Measurements from ENCODE around the gene ARHGAP40. TPM values are rescaled to one million over a fixed set of nuclear protein-coding genes. Genes with fewer than 3 reads are reported as not detected.

The ARHGAP40 gene
- total and polyA plus RNA-seq, 4 donors, result 0.57 to 5.0 (median 1.1) TPM

DNA sequence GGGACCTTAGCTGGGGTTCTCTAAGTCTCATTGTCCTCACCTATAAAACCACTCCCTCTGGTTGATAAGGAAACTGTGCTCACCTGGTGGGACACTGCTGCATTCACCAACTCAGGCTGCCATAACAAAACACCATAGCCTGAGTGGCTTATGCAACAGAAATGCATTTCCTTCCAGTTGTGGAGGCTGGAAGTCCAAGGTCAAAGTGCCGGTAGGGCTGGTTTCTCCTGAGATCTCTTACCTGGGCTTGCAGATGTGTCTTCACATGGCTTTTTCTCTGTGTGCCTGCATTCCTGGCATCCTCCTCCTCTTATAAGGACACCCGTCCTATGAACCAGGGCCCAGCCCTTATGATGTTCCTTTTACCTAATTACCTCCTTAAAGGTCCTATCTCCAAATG, 62.7 kb downstream of the ARHGAP40 start:
- Histone ChIP-seq H3K4me3 (no peak overlapping the region), H3K36me3 (ENCODE audit: control insufficient read depth in 4 of 4, insufficient read depth in 4 of 4, low read length in 4 of 4) (no peaks in the 10 kb centered on the region), H3K4me1 (ENCODE audit: control insufficient read depth in 5 of 5, insufficient read depth in 5 of 5, low read length in 5 of 5) (peaks cover 0 to 8% (median 0%) of the 10 kb centered on the region in 5 donors), H3K27ac (ENCODE audit: low read depth in 1 of 2, low read length in 1 of 2) (no peak overlapping the region), H3K9me3 (ENCODE audit: control insufficient read depth in 4 of 4, insufficient read depth in 3 of 4, low read length in 3 of 4) (peaks cover 0 to 8% (median 0%) of the 10 kb centered on the region in 4 donors), H3K9ac (ENCODE audit: insufficient read depth in 1 of 2, low read length in 2 of 2) (no peak overlapping the region), H3K27me3 (ENCODE audit: control insufficient read depth in 3 of 3, insufficient read depth in 3 of 3, low read length in 2 of 3) (peaks cover 0 to 4% (median 3%) of the 10 kb centered on the region in 3 donors)
- 75 to 76% methylated on average over 2 of the region's 2 CpGs for WGBS, 2 donors
- no peak for ATAC-seq (ENCODE audit: insufficient read depth, low FRiP score)
- DNase-seq, result no peak
- TF ChIP-seq, protein P1, sequence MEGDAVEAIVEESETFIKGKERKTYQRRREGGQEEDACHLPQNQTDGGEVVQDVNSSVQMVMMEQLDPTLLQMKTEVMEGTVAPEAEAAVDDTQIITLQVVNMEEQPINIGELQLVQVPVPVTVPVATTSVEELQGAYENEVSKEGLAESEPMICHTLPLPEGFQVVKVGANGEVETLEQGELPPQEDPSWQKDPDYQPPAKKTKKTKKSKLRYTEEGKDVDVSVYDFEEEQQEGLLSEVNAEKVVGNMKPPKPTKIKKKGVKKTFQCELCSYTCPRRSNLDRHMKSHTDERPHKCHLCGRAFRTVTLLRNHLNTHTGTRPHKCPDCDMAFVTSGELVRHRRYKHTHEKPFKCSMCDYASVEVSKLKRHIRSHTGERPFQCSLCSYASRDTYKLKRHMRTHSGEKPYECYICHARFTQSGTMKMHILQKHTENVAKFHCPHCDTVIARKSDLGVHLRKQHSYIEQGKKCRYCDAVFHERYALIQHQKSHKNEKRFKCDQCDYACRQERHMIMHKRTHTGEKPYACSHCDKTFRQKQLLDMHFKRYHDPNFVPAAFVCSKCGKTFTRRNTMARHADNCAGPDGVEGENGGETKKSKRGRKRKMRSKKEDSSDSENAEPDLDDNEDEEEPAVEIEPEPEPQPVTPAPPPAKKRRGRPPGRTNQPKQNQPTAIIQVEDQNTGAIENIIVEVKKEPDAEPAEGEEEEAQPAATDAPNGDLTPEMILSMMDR (IDR thresholded peaks at IDR 0.05; ENCODE audit: control extremely low read depth, extremely low read depth), result no peak

DNA sequence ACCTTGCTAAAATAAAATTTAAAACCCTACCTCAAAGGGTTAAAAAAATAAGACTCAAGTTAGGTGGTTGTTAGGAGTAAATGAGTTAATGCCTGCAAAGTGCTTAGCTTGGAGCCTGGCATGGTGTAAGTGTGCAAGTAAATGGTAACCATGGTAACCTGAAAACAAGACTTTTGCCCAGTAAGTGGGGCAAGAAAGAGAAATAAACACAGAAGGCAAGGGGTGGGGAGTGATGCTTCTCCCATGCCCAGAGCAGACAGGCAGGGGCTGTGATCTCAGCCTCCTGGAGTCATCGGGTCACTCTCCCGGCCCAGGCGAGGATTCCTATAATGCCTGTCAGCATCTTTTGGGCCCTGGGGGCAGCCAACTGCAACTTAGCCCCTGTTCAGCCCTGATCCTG, 63.5 kb downstream of the ARHGAP40 start:
- H3K27me3 ChIP-seq (ENCODE audit: control insufficient read depth in 3 of 3, insufficient read depth in 3 of 3, low read length in 2 of 3), result peaks cover 0 to 3% (median 2%) of the 10 kb centered on the region in 3 donors
- ATAC-seq (ENCODE audit: insufficient read depth, low FRiP score), result no peak
- no peak overlapping the region for H3K27ac ChIP-seq (ENCODE audit: low read depth in 1 of 2, low read length in 1 of 2)
- TF ChIP-seq, protein P1 (IDR thresholded peaks at IDR 0.05; ENCODE audit: control extremely low read depth, extremely low read depth), result no peak
- peak in 2 of 3 donors; percentile 16 to 43 for DNase-seq
- 46 to 65% methylated on average over 3 of the region's 3 CpGs for WGBS, 2 donors
- H3K4me3 ChIP-seq, result no peak overlapping the region
- H3K36me3 ChIP-seq (ENCODE audit: control insufficient read depth in 4 of 4, insufficient read depth in 4 of 4, low read length in 4 of 4), result no peaks in the 10 kb centered on the region
- peaks cover 0 to 8% (median 0%) of the 10 kb centered on the region in 5 donors for H3K4me1 ChIP-seq (ENCODE audit: control insufficient read depth in 5 of 5, insufficient read depth in 5 of 5, low read length in 5 of 5)
- no peak overlapping the region for H3K9ac ChIP-seq (ENCODE audit: insufficient read depth in 1 of 2, low read length in 2 of 2)
- H3K9me3 ChIP-seq (ENCODE audit: control insufficient read depth in 4 of 4, insufficient read depth in 3 of 4, low read length in 3 of 4), result peaks cover 0 to 8% (median 0%) of the 10 kb centered on the region in 4 donors

DNA sequence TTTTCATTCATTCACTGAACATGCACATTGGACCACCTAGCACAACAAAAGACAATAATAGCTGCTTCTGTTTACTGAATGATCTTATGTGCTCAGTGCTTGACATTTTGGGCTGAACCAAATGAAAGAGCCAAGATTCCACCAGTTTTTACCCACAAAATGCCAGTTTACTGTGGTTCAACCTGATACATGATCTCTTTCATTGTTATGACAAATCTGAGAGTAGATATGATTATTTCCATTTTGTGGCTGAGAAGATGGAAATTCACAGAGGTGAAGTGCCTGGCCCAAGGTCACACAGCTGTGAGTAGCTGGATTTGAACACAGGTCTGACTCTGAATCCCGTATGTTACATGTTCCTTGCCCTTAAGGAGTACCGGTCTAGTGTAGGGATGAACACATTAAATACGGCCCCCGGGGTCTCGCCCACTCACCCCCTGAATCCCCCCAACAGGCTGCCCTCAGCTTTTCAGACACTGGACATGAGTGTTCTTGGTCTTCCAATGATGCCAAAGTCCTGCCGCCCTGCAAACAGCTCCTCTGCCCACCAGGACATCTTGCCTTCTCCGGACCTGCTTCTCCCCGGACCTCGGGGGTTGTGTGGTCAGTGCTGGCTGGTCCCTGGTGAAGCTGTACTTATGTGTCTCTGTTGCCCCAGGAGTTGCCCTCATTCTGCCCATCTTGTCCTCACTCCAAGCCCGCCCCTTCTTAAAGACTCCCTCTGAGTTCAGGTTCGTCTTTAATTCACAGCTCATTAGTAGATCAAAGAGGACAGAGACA, 64.1 kb downstream of the ARHGAP40 start:
- TF ChIP-seq, protein P1 (IDR thresholded peaks at IDR 0.05; ENCODE audit: control extremely low read depth, extremely low read depth), result no peak
- ATAC-seq (ENCODE audit: insufficient read depth, low FRiP score) (no peak), DNase-seq (no peak)
- WGBS, 2 donors, result 64 to 76% methylated on average over 11 of the region's 11 CpGs
- Histone ChIP-seq H3K4me3 (no peak overlapping the region), H3K36me3 (ENCODE audit: control insufficient read depth in 4 of 4, insufficient read depth in 4 of 4, low read length in 4 of 4) (no peaks in the 10 kb centered on the region), H3K27me3 (ENCODE audit: control insufficient read depth in 3 of 3, insufficient read depth in 3 of 3, low read length in 2 of 3) (peaks cover 0 to 3% (median 3%) of the 10 kb centered on the region in 3 donors), H3K9me3 (ENCODE audit: control insufficient read depth in 4 of 4, insufficient read depth in 3 of 4, low read length in 3 of 4) (peaks cover 0 to 8% (median 0%) of the 10 kb centered on the region in 4 donors), H3K9ac (ENCODE audit: insufficient read depth in 1 of 2, low read length in 2 of 2) (no peak overlapping the region), H3K27ac (ENCODE audit: low read depth in 1 of 2, low read length in 1 of 2) (no peak overlapping the region), H3K4me1 (ENCODE audit: control insufficient read depth in 5 of 5, insufficient read depth in 5 of 5, low read length in 5 of 5) (peaks cover 0 to 8% (median 0%) of the 10 kb centered on the region in 5 donors)

All from lung (tissue), 12 donors.